ENCODE measurements around the gene CCL18.
"Not testable (repeated sequence)": the region's sequence is repeated elsewhere in the genome, so short reads cannot be mapped to it uniquely, and the experiment has no call there.

CCL18 gene

DNA sequence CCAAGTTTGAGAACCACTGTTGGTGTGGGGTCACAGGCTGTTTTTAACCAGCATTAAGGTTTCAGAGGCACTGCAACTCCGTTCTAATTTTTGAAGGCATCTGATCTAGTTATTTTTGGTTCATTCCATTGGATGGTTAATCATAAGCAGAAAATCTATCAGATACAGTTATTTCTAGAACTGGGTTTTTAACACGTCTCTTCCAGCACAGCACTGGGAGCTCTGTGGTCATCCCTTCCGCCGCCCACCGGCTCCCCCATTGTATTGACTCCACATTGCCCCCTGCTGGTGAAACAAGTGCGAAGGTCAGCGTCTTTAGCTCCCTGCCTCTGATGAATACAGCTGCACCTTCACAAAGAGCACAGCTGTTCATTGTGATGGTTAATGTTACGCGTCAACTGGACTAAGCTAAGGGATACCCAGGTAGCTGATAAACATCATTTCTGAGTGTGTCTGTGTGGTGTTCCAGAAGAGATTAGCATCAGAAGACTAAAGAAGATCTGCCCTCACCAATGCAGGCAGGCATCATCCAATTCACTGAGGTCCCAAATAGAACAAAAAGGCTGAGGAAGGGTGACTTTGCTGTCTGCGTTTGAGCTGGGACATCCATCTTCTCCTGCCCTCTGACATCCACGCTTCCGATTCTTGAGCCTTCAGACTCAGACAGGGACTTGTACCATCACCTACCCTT, 8.5 kb downstream of the CCL18 start:
- H3K9me3 ChIP-seq (ENCODE audit: control insufficient read depth in 1 of 2, low read length in 2 of 2), result peaks cover 6 to 9% of the 10 kb centered on the region in 2 donors
- no peak overlapping the region for H3K4me3 ChIP-seq (ENCODE audit: low read depth in 1 of 2, low read length in 2 of 2)
- no peaks in the 10 kb centered on the region for H3K27me3 ChIP-seq (ENCODE audit: low read depth, low read length)
- no peaks in the 10 kb centered on the region for H3K36me3 ChIP-seq (ENCODE audit: control insufficient read depth in 1 of 2, insufficient read depth in 2 of 2, low read length in 2 of 2)
- H3K4me1 ChIP-seq (ENCODE audit: control insufficient read depth in 1 of 2, insufficient read depth in 2 of 2, low read length in 2 of 2), result no peaks in the 10 kb centered on the region
- no peak overlapping the region for H3K27ac ChIP-seq (ENCODE audit: low read length)

- H3K4me3 ChIP-seq (ENCODE audit: low read depth in 1 of 2, low read length in 2 of 2), result no peak overlapping the region
- peaks cover 6 to 9% of the 10 kb centered on the region in 2 donors for H3K9me3 ChIP-seq (ENCODE audit: control insufficient read depth in 1 of 2, low read length in 2 of 2)
- no peaks in the 10 kb centered on the region for H3K27me3 ChIP-seq (ENCODE audit: low read depth, low read length)
- no peak overlapping the region for H3K27ac ChIP-seq (ENCODE audit: low read length)
- H3K36me3 ChIP-seq (ENCODE audit: control insufficient read depth in 1 of 2, insufficient read depth in 2 of 2, low read length in 2 of 2), result no peaks in the 10 kb centered on the region
- H3K4me1 ChIP-seq (ENCODE audit: control insufficient read depth in 1 of 2, insufficient read depth in 2 of 2, low read length in 2 of 2), result no peaks in the 10 kb centered on the region
Measured at GRCh38 chr17:36074365-36074764, 10.3 kb downstream of the CCL18 start.

DNA sequence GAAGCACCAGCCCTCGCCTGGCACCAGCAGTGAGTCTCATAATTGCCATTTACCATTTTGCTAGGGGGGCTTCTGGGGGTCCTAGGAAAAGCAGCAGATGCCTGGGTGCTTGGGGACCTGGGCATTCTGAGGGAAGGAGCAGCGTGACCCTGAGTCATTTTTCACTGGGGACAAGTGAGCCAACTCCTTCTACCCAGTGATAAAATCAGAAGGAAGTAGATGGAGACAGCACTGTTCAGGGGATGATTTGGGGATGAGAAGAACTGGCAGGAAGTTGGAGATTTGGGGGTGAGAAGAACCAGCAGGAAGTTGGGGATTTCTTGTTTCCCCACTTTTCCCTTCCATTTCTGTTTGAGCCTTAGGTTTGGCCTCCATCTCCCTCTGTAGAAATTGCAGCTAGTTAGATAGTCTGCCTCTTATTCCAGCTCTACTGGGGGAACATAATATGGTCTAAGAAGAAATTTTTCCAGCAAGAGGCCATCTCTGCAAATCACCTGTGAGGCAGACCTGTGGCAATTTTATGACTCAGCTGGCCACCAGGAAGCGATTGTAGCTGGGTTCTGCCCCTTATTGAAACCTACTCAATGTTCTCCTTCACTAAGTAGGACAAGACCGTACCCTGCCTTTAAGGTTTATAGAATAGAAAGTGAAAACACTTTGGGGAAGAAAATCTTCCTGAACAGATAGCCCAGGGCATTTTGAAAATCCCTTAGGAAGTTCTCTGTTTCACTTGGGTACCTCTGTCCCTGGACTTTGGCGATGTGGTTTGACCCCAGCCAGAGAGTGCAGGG, 17.8 kb downstream of the CCL18 start:
- H3K4me3 ChIP-seq (ENCODE audit: low read depth in 1 of 2, low read length in 2 of 2); H3K9me3 ChIP-seq (ENCODE audit: control insufficient read depth in 1 of 2, low read length in 2 of 2); H3K36me3 ChIP-seq (ENCODE audit: control insufficient read depth in 1 of 2, insufficient read depth in 2 of 2, low read length in 2 of 2); H3K4me1 ChIP-seq (ENCODE audit: control insufficient read depth in 1 of 2, insufficient read depth in 2 of 2, low read length in 2 of 2); H3K27me3 ChIP-seq (ENCODE audit: low read depth, low read length): not testable (repeated sequence)
- H3K27ac ChIP-seq (ENCODE audit: low read length), result peak overlapping the region; percentile 45

DNA sequence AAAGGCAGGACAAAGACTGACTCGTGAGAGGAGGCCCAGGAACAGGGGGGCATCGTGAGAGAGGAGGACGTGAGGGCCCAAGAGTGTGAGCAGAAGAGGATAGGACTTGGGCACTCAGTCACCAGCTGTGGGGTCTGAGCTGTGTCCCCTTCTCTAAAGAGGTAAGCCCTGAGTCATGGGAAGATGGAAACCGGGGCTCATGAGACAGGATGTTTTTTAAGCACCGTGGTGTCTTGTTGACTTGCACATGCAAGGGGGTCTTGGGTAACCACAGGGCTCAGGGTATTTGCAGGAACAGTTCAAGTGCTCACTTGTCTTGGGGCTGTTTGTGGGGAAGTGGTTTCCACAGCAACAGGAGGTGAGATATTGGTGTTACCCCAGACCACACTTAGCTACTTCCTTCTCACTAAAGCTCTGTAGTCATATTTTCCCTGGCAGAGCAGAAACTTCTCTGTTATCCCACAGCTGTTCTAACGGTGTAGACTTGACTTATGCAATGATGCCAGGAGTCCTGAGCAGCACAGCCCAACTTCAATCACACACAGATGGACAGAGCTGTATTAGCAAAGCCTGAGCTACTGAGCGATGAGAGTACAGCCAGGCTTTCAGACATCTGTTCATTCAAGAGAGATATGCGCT, 18.5 kb downstream of the CCL18 start:
- not testable (repeated sequence) for H3K4me3 ChIP-seq (ENCODE audit: low read depth in 1 of 2, low read length in 2 of 2); H3K4me1 ChIP-seq (ENCODE audit: control insufficient read depth in 1 of 2, insufficient read depth in 2 of 2, low read length in 2 of 2); H3K36me3 ChIP-seq (ENCODE audit: control insufficient read depth in 1 of 2, insufficient read depth in 2 of 2, low read length in 2 of 2); H3K27me3 ChIP-seq (ENCODE audit: low read depth, low read length); H3K9me3 ChIP-seq (ENCODE audit: control insufficient read depth in 1 of 2, low read length in 2 of 2)
- peak overlapping the region; percentile 45 for H3K27ac ChIP-seq (ENCODE audit: low read length)

DNA sequence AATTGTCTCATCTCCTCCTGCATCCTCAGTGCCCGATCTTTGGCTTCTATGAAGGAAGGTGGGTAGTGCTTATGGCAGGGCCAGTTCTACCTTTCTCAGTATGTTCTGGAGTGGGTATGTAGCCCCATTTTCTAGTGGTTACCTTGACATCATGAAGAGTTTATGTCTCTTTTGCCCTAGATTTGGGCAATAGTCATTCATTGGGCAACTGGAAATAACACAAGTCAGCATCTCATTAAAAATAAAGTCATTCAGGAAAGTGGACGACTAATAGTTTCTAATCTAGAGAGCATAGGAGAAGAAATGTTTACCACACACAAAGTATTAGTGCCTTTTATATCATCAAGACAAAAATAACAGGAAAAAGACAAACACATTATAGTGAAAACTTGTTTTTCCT, 19.6 kb downstream of the CCL18 start:
- H3K27ac ChIP-seq (ENCODE audit: low read length); H3K36me3 ChIP-seq (ENCODE audit: control insufficient read depth in 1 of 2, insufficient read depth in 2 of 2, low read length in 2 of 2); H3K4me1 ChIP-seq (ENCODE audit: control insufficient read depth in 1 of 2, insufficient read depth in 2 of 2, low read length in 2 of 2); H3K9me3 ChIP-seq (ENCODE audit: control insufficient read depth in 1 of 2, low read length in 2 of 2); H3K4me3 ChIP-seq (ENCODE audit: low read depth in 1 of 2, low read length in 2 of 2); H3K27me3 ChIP-seq (ENCODE audit: low read depth, low read length): not testable (repeated sequence)

- H3K4me1 ChIP-seq (ENCODE audit: control insufficient read depth in 1 of 2, insufficient read depth in 2 of 2, low read length in 2 of 2), result peaks cover 0 to 4% of the 10 kb centered on the region in 2 donors
- H3K9me3 ChIP-seq (ENCODE audit: control insufficient read depth in 1 of 2, low read length in 2 of 2), result no peaks in the 10 kb centered on the region
- no peak overlapping the region for H3K27ac ChIP-seq (ENCODE audit: low read length)
- no peaks in the 10 kb centered on the region for H3K36me3 ChIP-seq (ENCODE audit: control insufficient read depth in 1 of 2, insufficient read depth in 2 of 2, low read length in 2 of 2)
- no peak overlapping the region for H3K4me3 ChIP-seq (ENCODE audit: low read depth in 1 of 2, low read length in 2 of 2)
- no peaks in the 10 kb centered on the region for H3K27me3 ChIP-seq (ENCODE audit: low read depth, low read length)
Measured at GRCh38 chr17:36085765-36086164, 21.7 kb downstream of the CCL18 start.

- H3K27ac ChIP-seq (ENCODE audit: low read length), result no peak overlapping the region
- no peaks in the 10 kb centered on the region for H3K36me3 ChIP-seq (ENCODE audit: control insufficient read depth in 1 of 2, insufficient read depth in 2 of 2, low read length in 2 of 2)
Measured at GRCh38 chr17:36086791-36087190, 22.7 kb downstream of the CCL18 start.

DNA sequence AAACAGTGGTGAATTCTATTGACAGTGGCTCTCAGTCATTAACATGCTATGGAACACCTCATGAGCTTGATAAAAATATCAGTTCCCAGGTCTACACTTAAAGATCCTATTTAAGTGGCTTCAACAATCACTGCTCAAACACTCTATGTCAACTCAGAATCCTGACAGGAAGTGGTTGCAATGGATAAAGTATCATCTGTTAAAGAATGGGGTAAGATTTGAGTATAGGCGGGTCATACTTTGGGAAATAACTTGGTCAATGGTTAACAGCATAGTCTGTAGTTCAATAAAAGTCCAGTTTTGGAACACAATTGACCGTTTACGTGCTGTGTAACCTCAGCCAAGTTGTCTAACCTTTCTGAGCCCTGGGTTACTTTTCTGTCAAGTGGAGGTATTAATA, 23.4 kb downstream of the CCL18 start:
- not testable (repeated sequence) for H3K9me3 ChIP-seq (ENCODE audit: control insufficient read depth in 1 of 2, low read length in 2 of 2); H3K27me3 ChIP-seq (ENCODE audit: low read depth, low read length); H3K4me3 ChIP-seq (ENCODE audit: low read depth in 1 of 2, low read length in 2 of 2); H3K4me1 ChIP-seq (ENCODE audit: control insufficient read depth in 1 of 2, insufficient read depth in 2 of 2, low read length in 2 of 2); H3K36me3 ChIP-seq (ENCODE audit: control insufficient read depth in 1 of 2, insufficient read depth in 2 of 2, low read length in 2 of 2); H3K27ac ChIP-seq (ENCODE audit: low read length)

More at GRCh38 chr17:36086791-36087190, 22.7 kb downstream of the CCL18 start:
- Histone ChIP-seq H3K27me3 (ENCODE audit: low read depth, low read length) (no peaks in the 10 kb centered on the region), H3K4me3 (ENCODE audit: low read depth in 1 of 2, low read length in 2 of 2) (no peak overlapping the region), H3K4me1 (ENCODE audit: control insufficient read depth in 1 of 2, insufficient read depth in 2 of 2, low read length in 2 of 2) (peaks cover 0 to 4% of the 10 kb centered on the region in 2 donors), H3K9me3 (ENCODE audit: control insufficient read depth in 1 of 2, low read length in 2 of 2) (no peaks in the 10 kb centered on the region)

DNA sequence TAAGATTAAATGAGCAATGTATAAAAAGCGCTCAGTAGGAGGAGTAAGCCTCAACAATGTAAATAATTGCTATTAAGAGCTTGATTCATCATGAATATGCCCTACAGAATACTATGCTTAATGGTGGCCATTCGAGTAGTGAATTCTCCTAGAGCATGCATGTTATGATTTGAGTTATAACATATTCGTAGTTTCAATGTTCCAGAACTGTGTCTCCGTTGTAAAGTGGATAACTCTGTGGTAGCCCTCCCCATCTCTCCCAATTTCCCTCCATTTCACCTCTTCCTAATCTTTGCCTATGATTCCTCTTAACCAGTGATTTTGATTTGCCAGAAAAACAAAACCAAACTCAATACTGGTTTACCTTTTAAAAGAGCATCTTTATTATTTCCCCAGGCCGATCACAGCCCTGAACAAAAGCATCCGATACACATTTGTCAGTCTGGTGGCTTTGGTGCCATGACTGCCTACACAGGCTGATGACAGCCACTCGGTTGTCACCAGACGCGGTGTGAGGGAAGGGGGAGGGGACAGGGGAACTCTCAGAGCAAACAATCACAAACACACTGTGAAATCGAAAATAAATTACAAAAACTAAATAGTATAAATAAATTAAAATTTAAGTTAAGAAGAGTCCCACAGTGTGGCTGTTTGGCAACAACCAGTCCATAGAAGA, 24.0 kb downstream of the CCL18 start:
- not testable (repeated sequence) for H3K4me3 ChIP-seq (ENCODE audit: low read depth in 1 of 2, low read length in 2 of 2); H3K9me3 ChIP-seq (ENCODE audit: control insufficient read depth in 1 of 2, low read length in 2 of 2); H3K4me1 ChIP-seq (ENCODE audit: control insufficient read depth in 1 of 2, insufficient read depth in 2 of 2, low read length in 2 of 2); H3K27ac ChIP-seq (ENCODE audit: low read length); H3K27me3 ChIP-seq (ENCODE audit: low read depth, low read length); H3K36me3 ChIP-seq (ENCODE audit: control insufficient read depth in 1 of 2, insufficient read depth in 2 of 2, low read length in 2 of 2)

DNA sequence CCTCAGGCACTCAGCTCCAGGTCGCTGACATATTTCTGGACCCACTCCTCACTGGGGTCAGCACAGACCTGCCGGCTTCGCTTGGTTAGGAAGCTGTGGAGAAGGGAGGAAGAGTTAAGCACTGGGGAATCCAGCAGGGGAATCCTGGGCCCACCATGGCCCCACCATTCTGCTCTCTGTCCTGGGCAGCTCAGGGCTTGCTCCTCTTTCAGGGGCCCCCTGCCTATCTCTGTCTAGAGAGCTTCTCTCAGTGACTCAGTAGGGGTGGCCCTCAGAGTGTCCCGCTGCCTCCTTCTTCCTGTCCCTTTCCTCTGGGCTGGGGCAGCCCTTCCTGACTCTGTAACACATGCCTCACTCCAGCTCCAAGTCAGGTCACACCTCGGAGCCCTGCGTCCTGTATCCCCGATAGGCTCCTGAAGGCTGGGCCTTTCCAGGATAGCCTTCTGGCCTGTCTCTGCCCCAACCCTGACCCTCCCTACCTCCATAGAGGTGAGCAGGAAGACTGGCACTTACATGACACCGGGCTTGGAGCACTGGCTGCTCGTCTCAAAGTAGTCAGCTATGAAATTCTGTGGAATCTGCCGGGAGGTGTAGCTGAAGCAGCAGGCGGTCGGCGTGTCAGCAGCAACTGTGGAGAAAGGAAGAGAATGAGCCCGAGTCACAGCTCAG, 24.7 kb downstream of the CCL18 start:
- Histone ChIP-seq H3K9me3 (ENCODE audit: control insufficient read depth in 1 of 2, low read length in 2 of 2) (no peaks in the 10 kb centered on the region), H3K27me3 (ENCODE audit: low read depth, low read length) (no peaks in the 10 kb centered on the region), H3K36me3 (ENCODE audit: control insufficient read depth in 1 of 2, insufficient read depth in 2 of 2, low read length in 2 of 2) (no peaks in the 10 kb centered on the region), H3K27ac (ENCODE audit: low read length) (no peak overlapping the region), H3K4me1 (ENCODE audit: control insufficient read depth in 1 of 2, insufficient read depth in 2 of 2, low read length in 2 of 2) (peaks cover 0 to 4% of the 10 kb centered on the region in 2 donors), H3K4me3 (ENCODE audit: low read depth in 1 of 2, low read length in 2 of 2) (no peak overlapping the region)

All from muscle layer of duodenum (tissue), 2 donors.